HG02610 (cell line): ENCODE data around the gene MSRB3.
"Not testable (repeated sequence)": the region's sequence is repeated elsewhere in the genome, so short reads cannot be mapped to it uniquely, and the experiment has no call there.

Experiments used
- ATAC-seq: cut with Tn5 transposase; IDR thresholded peaks from one replicate; pipeline ENCODE4 v1.9.1; 2021; ENCODE audit warnings: mild to moderate bottlenecking, moderate library complexity; ENCODE audit not compliant: unreplicated experiment

MSRB3 gene

GRCh38 chr12:65285532-65285931 lies 7.0 kb downstream of the MSRB3 start:
- ATAC-seq: not testable (repeated sequence)

- no peak for ATAC-seq
Measured at GRCh38 chr12:65287426-65287825, 8.9 kb downstream of the MSRB3 start.

- no peak for ATAC-seq
Measured at GRCh38 chr12:65292241-65292640, 13.8 kb downstream of the MSRB3 start.

GRCh38 chr12:65293735-65294134 lies 15.3 kb downstream of the MSRB3 start:
- no peak for ATAC-seq

GRCh38 chr12:65294641-65295262 lies 16.3 kb downstream of the MSRB3 start:
- no peak for ATAC-seq

- ATAC-seq: no peak
Measured at GRCh38 chr12:65296508-65297265, 18.2 kb downstream of the MSRB3 start.

GRCh38 chr12:65300097-65300496 lies 21.6 kb downstream of the MSRB3 start:
- ATAC-seq: no peak

GRCh38 chr12:65300679-65301349 lies 22.3 kb downstream of the MSRB3 start:
- no peak for ATAC-seq

GRCh38 chr12:65302891-65303290 lies 24.4 kb downstream of the MSRB3 start:
- ATAC-seq: no peak

- ATAC-seq: no peak
Measured at GRCh38 chr12:65305346-65305950, 27.0 kb downstream of the MSRB3 start.

GRCh38 chr12:65306366-65307168 lies 28.1 kb downstream of the MSRB3 start:
- no peak for ATAC-seq

GRCh38 chr12:65307169-65307501 lies 28.7 kb downstream of the MSRB3 start:
- no peak for ATAC-seq

- no peak for ATAC-seq
Measured at GRCh38 chr12:65308006-65308405, 29.5 kb downstream of the MSRB3 start.

GRCh38 chr12:65308601-65309071 lies 30.2 kb downstream of the MSRB3 start:
- ATAC-seq: no peak

GRCh38 chr12:65311260-65311659 lies 32.8 kb downstream of the MSRB3 start:
- no peak for ATAC-seq

- no peak for ATAC-seq
Measured at GRCh38 chr12:65313719-65314317, 35.3 kb downstream of the MSRB3 start.

GRCh38 chr12:65315238-65315637 lies 36.8 kb downstream of the MSRB3 start:
- not testable (repeated sequence) for ATAC-seq

GRCh38 chr12:65318186-65318685 lies 39.8 kb downstream of the MSRB3 start:
- no peak for ATAC-seq

- no peak for ATAC-seq
Measured at GRCh38 chr12:65319688-65320200, 41.3 kb downstream of the MSRB3 start.

GRCh38 chr12:65323070-65323469 lies 44.6 kb downstream of the MSRB3 start:
- no peak for ATAC-seq
